Mucosa of descending colon (tissue), 3 donors: ENCODE data around the gene C15orf61. TPM values are rescaled to one million over a fixed set of nuclear protein-coding genes. Genes with fewer than 3 reads are reported as not detected.

Experiments used
- ATAC-seq: fragments of 200-7000 bp; cut with Tn5 transposase; one replicate; pipeline ENCODE4 v1.9.1; 2020; ENCODE audit warnings: mild to moderate bottlenecking, moderate library complexity
- DNase-seq, 3 donors: peaks; one replicate each; pipeline ENCODE4 v3.0.0-alpha.2; 2020
- H3K36me3 ChIP-seq: fragments of 200-600 bp; one replicate; pipeline ENCODE4 v1.8.0; 2021; ENCODE audit warnings: low read depth, mild to moderate bottlenecking
- H3K4me1 ChIP-seq: fragments of 200-600 bp; one replicate; pipeline ENCODE4 v1.8.0; 2021; ENCODE audit warnings: low read depth, mild to moderate bottlenecking
- H3K4me3 ChIP-seq: fragments of 200-600 bp; one replicate; pipeline ENCODE4 v1.8.0; 2021; ENCODE audit warnings: mild to moderate bottlenecking
- H3K9me3 ChIP-seq: fragments of 200-600 bp; one replicate; pipeline ENCODE4 v1.8.0; 2021; ENCODE audit warnings: mild to moderate bottlenecking
- intact Hi-C, 2 donors: fragments of 100-400 bp; cut with DNase I in 1 of 2; cut with micrococcal nuclease in 1 of 2; formaldehyde crosslinking; loops; one replicate each; pipeline versions ENCODE4 v1.11.0 to v1.11.1; 2022; cut with DNase I, micrococcal nuclease
- total RNA-seq, 3 donors: library from RNA; stranded (reverse); fragmentation: NEBNext Ultra II Directional in 2 of 3; extraction: Animal tissue kit (Norgen Biotek cat#: 25700) in 2 of 3; gene quantifications; one replicate each; pipeline versions ENCODE4 v1.2.1 to v1.2.4, GENCODE V29; 2021 to 2023
- TF ChIP-seq, protein P1 (sequence below): fragments of 200-600 bp; IDR thresholded peaks from one replicate; pipeline ENCODE4 v1.8.0; 2022; ENCODE audit warnings: antibody characterized with exemption, mild to moderate bottlenecking
- donor health status: DM: no; HTN: no; CAD: no; lungs with moderate emphysema.
- donor health status: DM: no; HTN: no; CAD: no.
- donor health status: DM: no; HTN: yes; CAD: no.

The C15orf61 gene
- total RNA-seq, 3 donors from 2014 or later: 5.4 to 6.2 (median 6.0) TPM

DNA sequence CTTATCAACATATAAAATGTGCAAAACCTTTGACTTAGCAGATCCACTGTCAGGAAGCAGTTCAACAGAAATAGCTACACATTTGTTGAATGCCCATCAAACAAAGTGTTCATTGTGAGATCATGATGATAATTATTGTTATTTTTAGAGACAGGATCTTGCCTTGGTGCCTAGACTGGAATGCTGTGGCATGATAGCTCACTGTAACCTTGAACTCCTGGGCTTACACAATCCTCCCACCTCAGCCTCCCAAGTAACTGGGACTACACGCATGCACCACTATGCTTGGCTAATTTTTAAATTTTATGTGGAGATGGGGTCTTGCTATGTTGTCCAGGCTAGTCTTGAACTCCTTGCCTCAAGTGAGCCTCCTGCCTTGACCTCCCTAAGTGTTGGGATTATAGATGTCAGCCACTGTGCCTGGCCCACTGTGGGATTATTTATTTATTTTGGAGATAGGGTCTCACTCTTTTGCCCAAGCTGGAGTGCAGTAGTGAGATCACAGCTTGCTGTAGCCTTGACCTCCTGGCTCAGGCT is 30.3 kb downstream of the C15orf61 start:
- TF ChIP-seq, protein P1, sequence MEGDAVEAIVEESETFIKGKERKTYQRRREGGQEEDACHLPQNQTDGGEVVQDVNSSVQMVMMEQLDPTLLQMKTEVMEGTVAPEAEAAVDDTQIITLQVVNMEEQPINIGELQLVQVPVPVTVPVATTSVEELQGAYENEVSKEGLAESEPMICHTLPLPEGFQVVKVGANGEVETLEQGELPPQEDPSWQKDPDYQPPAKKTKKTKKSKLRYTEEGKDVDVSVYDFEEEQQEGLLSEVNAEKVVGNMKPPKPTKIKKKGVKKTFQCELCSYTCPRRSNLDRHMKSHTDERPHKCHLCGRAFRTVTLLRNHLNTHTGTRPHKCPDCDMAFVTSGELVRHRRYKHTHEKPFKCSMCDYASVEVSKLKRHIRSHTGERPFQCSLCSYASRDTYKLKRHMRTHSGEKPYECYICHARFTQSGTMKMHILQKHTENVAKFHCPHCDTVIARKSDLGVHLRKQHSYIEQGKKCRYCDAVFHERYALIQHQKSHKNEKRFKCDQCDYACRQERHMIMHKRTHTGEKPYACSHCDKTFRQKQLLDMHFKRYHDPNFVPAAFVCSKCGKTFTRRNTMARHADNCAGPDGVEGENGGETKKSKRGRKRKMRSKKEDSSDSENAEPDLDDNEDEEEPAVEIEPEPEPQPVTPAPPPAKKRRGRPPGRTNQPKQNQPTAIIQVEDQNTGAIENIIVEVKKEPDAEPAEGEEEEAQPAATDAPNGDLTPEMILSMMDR: no peak
- no peak for ATAC-seq
- DNase-seq: no peak
- intact Hi-C loops: no loop called here
- H3K9me3 ChIP-seq: no peaks in the 10 kb centered on the region
- H3K4me3 ChIP-seq: no peak overlapping the region
- peaks cover 25% of the 10 kb centered on the region for H3K4me1 ChIP-seq
- no peaks in the 10 kb centered on the region for H3K36me3 ChIP-seq

DNA sequence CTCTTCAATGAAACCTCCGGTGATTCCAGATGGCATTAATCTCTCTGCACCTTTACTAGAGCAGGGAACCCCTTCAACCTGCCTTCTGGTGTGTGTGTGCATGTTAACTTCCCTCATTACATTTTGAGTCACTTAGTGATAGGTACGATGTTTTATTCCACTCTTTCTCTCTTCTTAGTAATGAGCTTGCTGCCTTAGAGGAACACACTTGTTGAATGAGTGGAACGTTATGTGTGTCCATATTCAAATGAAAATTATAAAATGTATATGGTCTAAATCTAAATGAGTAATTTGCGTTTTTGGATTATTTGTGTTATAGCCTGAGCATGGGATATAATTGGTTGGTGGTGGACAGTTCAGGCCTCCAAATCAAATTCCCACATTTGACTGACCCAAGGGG is 33.6 kb downstream of the C15orf61 start:
- intact Hi-C loops: no loop called here
- TF ChIP-seq, protein P1: no peak
- H3K36me3 ChIP-seq: no peaks in the 10 kb centered on the region

DNA sequence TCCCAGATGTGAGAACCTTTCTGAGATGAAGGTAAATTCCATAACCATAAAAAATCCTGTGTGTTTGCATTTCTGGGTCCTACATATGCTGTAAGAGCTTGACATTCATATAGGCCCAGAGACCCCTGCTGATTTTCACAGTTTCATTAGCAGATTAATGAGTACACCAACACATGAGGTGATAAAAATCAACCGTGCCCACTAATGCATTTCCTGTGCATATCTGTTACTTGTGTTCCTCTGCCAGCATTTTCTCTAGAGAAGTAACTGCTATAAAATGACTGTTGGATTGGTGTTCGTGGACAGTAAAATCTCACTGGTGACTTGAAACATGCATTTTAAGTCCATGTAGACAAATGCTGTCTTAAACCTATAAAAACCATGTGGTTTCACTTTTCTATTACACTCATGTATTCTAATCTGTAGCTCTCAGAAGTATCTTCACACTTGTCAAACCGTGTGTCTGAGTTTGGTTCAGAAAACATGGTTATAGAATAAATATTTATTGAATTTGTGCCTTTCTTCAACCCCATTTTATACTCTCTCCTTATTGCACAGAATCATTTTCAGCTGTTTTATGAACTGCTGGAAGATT is 36.1 kb downstream of the C15orf61 start:
- Histone ChIP-seq H3K36me3 (no peaks in the 10 kb centered on the region), H3K4me3 (no peak overlapping the region), H3K9me3 (no peaks in the 10 kb centered on the region), H3K4me1 (no peaks in the 10 kb centered on the region)
- DNase-seq (no peak), ATAC-seq (no peak)
- intact Hi-C loops: no loop called here
- TF ChIP-seq, protein P1: no peak

More for the DNA sequence above, 33.6 kb downstream of the C15orf61 start:
- no peak overlapping the region for H3K4me3 ChIP-seq
- H3K9me3 ChIP-seq: no peaks in the 10 kb centered on the region
- DNase-seq (no peak), ATAC-seq (no peak)
- peaks cover 5% of the 10 kb centered on the region for H3K4me1 ChIP-seq

DNA sequence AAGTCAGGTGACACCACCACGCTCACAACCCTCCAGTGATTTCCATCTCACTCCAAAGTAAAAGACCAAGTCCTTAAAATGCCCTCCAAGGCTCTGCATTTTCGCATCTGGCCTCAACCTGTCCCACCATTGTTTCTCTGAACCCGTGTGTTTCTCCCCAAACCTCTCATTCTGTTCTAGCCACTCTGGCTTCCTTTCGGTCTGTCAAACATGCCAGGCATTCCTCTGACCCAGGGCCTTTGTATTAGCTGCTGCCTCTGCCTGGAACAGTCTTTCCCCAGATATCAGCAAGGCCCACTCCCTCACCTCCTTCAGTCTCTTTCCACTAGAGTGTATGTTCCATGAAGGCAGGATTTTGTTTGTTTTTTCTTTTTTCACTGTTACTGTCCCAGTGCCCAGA is 37.6 kb downstream of the C15orf61 start:
- TF ChIP-seq, protein P1: no peak
- DNase-seq (no peak), ATAC-seq (no peak)
- Histone ChIP-seq H3K4me1 (no peaks in the 10 kb centered on the region), H3K36me3 (no peaks in the 10 kb centered on the region), H3K4me3 (no peak overlapping the region), H3K9me3 (no peaks in the 10 kb centered on the region)
- intact Hi-C loops: no loop called here

DNA sequence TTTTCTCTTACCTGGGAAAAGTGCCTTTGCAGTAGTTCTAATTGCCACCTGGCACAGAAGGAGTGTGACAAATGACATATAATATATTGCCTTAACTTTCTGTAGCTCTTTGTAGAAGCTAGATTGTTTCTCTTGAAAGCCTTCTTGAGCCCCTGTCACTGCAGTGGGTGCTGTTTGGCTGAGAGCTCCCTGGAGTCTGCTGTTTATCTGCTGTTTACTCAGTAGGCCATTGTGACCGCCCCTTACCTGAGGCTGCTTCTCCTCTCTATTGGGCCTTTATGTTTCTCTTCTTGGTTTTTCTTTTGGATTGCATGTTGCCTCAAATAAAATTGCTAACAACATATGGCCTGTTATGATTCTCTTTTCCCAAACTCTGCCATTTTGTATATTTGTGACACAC is 38.2 kb downstream of the C15orf61 start:
- no peak for ATAC-seq
- no peak overlapping the region for H3K4me3 ChIP-seq
- H3K9me3 ChIP-seq: no peaks in the 10 kb centered on the region
- H3K4me1 ChIP-seq: no peaks in the 10 kb centered on the region
- intact Hi-C loops: no loop called here
- H3K36me3 ChIP-seq: no peaks in the 10 kb centered on the region
- TF ChIP-seq, protein P1: no peak
- no peak for DNase-seq
